GM19455 (cell line): ENCODE results near the gene PRH2.

Source experiments
- ATAC-seq: cut with Tn5 transposase; IDR thresholded peaks from one replicate; pipeline ENCODE4 v1.9.1; 2021; ENCODE audit not compliant: unreplicated experiment

Gene PRH2

DNA sequence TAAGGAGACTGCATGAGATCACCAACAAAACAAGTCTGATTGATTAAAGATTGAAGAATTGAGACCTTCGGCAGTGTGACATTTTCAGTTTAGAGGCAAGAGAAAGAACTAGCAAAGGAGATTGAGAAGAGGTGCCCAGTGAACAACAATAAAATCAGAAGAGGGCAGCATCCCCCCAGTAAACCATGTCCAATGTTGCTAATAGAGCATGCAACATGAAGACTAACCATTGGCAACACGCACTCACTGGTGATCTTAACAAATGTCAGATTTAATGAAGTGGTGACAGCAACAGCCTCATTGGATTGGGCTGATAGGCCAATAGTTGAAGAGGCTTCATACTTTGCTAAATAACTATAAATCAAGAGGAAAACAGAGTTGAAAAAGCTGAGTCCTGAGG, 30.8 kb downstream of the PRH2 start:
- ATAC-seq: no peak

DNA sequence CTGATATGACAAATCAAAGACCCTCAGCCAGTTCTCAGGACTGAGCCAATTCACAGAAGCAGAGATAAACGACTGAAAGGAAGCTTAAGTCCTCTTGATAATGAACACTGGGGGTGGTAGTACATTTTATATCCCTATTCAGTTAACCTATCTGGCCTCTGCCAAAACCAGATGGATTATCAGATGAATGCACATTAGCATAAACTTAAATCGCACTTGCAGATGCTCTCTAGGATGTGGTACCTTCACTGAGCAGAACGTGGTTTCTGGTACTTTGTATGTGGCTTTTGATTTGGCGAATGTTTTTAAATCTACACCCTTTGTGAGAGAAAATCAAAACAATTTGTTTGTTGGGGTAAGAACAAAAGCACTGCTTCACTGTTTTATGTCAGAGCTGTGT, 31.2 kb downstream of the PRH2 start:
- ATAC-seq: no peak

DNA sequence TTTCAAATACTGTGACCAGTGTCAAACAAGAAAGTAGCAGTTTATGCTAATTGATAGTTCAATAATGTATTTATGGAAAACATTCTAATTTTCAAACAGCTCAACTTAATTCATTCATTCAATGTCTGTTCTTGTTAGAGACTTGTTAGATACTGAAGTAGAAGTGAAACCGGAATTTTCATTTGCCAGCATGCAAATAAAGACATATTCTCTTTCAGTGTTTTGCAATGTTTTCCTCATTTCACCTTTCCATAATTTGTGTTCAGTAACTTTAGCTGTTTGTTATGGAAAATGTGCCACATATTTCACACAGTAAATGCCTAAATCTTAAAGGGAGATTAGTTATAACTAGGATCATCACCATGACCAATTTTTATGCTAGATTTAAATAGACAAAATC, 36.4 kb downstream of the PRH2 start:
- ATAC-seq: no peak

DNA sequence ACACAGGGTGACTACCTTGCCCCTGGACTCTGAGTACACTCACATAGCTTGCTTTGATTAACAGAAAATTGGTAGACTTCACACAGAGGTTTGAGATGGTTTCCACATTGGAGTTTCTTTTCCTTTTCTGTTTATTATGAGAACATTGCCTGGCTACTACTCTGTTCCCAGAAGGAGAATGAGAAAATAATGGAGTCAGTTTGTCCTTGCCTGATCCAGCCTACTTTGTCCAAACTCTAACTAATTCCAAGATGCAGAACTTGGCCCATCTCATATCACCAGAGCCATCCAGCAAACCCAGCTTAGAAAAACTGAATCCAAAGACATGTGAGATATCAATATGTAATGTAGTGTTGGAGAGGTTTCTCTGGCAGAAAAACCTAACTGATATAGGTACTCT, 37.3 kb downstream of the PRH2 start:
- no peak for ATAC-seq

DNA sequence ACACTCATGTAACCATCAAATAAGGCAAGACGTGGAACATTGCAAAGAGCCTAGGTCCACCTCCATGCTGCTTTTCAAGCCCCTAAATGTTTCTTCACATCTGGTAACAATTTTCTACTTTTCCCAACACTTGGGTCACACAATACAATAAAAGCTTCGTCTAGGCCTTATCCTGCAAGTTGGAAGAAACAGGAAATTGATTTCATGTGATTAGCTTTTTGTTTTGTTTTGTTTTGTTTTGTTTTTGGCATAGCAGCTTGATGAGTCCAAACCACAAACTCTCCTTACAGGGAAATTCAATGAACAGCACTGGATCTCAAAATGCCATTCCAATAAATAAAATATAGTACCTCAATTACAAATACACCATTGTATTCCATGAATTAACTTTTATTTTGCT, 38.4 kb downstream of the PRH2 start:
- ATAC-seq: no peak

DNA sequence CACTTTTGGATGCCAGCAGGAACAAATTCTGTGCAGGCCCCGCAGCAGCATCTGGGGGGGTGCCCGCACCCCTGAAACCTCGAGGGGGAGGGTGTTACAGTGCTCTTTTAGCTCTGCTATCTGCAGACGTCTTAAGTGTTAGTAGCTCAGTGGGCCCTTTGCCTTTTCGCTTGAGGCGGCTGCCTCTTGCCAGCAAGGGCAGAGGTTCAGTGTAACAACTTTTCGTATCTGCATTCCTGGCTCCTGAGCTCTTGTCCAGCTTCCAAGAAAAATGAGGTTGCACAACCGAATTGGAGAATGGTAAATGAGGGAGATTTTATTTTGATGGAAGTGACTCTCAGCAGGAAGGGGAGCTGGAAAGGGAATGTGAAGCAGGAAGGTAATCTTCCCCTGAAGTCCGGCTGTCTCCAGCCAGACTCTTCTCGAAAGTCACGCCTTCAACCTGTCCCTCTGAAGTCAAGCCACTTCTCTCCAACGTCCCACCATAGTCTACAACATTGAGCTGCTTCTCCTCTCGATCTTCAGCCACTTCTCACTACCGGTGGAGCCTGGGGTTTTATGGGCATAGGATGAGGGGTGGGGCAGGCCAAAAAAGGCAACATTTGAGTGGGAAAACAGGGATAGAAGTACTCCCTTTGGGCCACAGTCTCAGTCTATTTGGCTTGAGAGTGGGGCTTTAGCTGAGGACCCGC, 39.9 kb downstream of the PRH2 start:
- ATAC-seq: no peak

DNA sequence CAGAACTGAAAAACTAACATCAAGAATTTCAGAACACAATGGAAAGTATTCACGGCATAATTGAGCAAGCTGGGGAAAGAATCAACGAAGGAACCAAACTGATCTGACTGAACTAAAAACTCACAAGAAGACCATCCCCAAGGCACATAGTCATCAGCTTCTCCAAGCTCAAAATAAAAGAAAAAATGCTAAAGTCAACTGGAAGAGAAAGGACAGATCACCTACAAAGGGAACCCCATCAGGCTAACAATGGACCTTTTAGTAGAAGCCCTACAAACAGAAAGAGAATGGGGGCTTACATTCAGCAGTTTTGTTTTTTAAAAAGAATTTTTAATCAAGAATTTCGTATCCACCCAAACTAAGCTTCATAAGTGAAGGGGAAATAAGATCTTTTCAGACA, 45.9 kb downstream of the PRH2 start:
- ATAC-seq: no peak

DNA sequence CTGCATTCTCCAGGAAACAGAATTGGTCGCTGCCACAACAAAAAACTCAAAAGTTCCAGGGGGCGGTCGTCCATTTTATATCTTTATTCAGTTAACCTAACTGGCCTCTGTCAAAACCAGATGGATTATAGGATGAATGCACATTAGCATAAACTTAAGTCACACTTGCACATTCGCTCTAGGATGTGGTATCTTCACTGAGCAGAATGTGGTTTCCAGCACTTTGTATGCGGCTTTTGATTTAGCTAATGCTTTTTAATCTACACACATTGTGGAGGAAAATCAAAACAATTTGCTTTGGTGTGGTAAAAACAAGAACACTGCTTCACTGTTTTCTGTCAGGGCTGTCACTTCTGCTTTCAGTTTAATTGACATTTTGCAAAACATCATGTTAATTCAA, 53.2 kb downstream of the PRH2 start:
- ATAC-seq: no peak
